Ishikawa (cell line): ENCODE data around the gene NCAPG2.

Source experiments
- CEBPB ChIP-seq: IDR thresholded peaks from 2 replicates; pipeline ENCODE4 v1.6.1; 2012
- CREB1 ChIP-seq: IDR thresholded peaks from 2 replicates; pipeline ENCODE4 v1.6.1; 2012; ENCODE audit warnings: low read depth
- EGR1 ChIP-seq: IDR thresholded peaks from 2 replicates; pipeline ENCODE4 v1.6.1; 2012
- EP300 ChIP-seq: IDR thresholded peaks from 2 replicates; pipeline ENCODE4 v1.6.1; 2012; ENCODE audit warnings: borderline replicate concordance
- FOXM1 ChIP-seq: IDR thresholded peaks from 2 replicates; pipeline ENCODE4 v1.6.1; 2012; ENCODE audit warnings: low read depth, borderline replicate concordance
- NFIC ChIP-seq: IDR thresholded peaks from 2 replicates; pipeline ENCODE4 v1.6.1; 2012
- RAD21 ChIP-seq: IDR thresholded peaks from 2 replicates; pipeline ENCODE4 v1.6.1; 2012; ENCODE audit warnings: low read depth
- REST ChIP-seq: IDR thresholded peaks from 2 replicates; pipeline ENCODE4 v1.6.1; 2012; ENCODE audit warnings: low read depth, mild to moderate bottlenecking
- TAF1 ChIP-seq: IDR thresholded peaks from 2 replicates; pipeline ENCODE4 v1.6.1; 2012; ENCODE audit warnings: low read depth, mild to moderate bottlenecking
- TCF12 ChIP-seq: IDR thresholded peaks from 2 replicates; pipeline ENCODE4 v1.6.1; 2012; ENCODE audit warnings: low read depth
- USF1 ChIP-seq: IDR thresholded peaks from 2 replicates; pipeline ENCODE4 v1.6.1; 2012
- YY1 ChIP-seq: IDR thresholded peaks from 2 replicates; pipeline ENCODE4 v1.6.1; 2012; ENCODE audit warnings: low read depth
- ZBTB7A ChIP-seq: IDR thresholded peaks from 2 replicates; pipeline ENCODE4 v1.6.1; 2012; ENCODE audit warnings: low read depth
- TF ChIP-seq, protein P1 (sequence below): IDR thresholded peaks from 2 replicates; pipeline ENCODE4 v1.6.1; 2012

- TF ChIP-seq EP300 = no peak
- TF ChIP-seq ZBTB7A = no peak
- TF ChIP-seq EGR1 = no peak
- no peak for TF ChIP-seq REST
- no peak for TF ChIP-seq NFIC
- TF ChIP-seq CREB1 = no peak
- no peak for TF ChIP-seq YY1
- TF ChIP-seq TAF1 = no peak
- TF ChIP-seq, protein P1, sequence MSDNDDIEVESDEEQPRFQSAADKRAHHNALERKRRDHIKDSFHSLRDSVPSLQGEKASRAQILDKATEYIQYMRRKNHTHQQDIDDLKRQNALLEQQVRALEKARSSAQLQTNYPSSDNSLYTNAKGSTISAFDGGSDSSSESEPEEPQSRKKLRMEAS = no peak
- TF ChIP-seq CEBPB = no peak
- no peak for TF ChIP-seq FOXM1
- TF ChIP-seq USF1 = no peak
- TF ChIP-seq RAD21 = no peak
- no peak for TF ChIP-seq TCF12
These were observed 20.3 kb downstream of the NCAPG2 start for GRCh38 chr7:158684329-158684728.
